Dedifferentiated amniotic fluid mesenchymal stem cell (primary cell): ENCODE data around the gene PGLYRP2.

ENCODE experiments used
- DNase-seq: peaks from one replicate; pipeline ENCODE4 v3.0.0-alpha.2; 2016; ENCODE audit errors: extremely low spot score

PGLYRP2 gene

DNA sequence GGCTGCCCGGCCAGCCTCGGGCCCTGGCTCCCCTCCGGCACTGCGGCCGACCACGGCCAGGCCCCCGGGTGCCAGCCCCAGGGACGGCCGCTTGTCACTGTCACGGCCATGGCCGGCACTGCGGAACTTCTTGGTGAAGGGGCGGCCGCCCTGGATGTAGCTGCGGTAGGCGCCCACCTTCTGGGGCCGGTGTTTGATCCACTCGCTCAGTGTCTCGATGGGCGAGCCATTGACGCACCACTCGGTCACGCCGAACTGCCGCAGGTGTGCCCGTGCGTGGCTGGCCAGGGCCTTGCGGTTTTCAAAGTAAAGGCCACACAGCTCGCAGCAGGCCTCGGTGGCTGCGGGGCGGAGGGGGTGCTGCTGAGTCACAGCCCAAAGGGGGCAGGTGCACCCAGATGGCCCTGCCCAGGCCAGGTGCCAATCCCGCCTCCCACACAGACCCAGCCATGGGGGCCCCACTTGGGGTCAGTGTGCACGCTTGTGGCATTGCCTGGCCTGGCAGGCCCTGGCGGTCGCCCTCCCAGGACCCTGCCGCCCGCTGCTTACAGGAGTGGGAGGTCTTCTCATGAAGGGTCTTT, 54.5 kb downstream of the PGLYRP2 start:
- DNase-seq: no peak

DNA sequence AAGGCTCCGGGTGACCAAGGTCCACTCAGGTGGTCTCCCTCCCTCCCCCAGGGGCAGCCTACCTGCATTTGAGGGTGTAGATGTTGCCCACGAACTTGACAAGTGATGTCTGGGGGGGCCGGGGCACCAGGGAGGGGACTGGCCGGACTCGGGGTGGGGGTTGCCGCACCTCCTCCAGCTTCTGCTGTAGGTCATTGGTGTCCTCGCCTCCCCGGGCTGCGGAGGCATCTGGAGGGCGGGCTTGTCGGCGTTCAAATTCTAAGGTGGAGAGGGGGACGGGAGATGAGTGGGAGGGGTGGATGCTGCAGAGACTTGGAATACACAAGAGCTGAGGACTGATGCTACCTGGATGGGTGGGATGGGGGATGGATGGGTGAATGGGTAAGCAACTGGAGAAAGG, 55.2 kb downstream of the PGLYRP2 start:
- no peak for DNase-seq

DNA sequence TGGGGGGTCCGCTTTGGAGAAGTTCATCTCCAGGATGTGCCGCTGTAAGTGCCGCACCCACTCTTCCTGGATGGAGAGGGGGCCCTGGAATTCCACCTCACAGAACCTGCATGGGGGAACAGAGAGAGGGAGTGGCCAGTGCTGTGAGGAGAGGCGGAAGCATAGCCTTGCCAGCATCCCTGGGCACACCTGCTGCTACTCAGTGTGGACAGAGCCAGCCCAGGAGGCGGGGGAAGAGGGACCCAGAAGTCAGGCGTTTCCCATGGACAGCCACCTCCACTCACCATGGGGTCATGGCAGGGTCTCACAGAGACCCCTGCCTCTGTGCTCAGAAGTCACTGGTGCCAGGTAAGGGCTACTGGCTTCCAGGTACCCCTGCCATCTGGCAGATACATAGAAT, 56.2 kb downstream of the PGLYRP2 start:
- no peak for DNase-seq

DNA sequence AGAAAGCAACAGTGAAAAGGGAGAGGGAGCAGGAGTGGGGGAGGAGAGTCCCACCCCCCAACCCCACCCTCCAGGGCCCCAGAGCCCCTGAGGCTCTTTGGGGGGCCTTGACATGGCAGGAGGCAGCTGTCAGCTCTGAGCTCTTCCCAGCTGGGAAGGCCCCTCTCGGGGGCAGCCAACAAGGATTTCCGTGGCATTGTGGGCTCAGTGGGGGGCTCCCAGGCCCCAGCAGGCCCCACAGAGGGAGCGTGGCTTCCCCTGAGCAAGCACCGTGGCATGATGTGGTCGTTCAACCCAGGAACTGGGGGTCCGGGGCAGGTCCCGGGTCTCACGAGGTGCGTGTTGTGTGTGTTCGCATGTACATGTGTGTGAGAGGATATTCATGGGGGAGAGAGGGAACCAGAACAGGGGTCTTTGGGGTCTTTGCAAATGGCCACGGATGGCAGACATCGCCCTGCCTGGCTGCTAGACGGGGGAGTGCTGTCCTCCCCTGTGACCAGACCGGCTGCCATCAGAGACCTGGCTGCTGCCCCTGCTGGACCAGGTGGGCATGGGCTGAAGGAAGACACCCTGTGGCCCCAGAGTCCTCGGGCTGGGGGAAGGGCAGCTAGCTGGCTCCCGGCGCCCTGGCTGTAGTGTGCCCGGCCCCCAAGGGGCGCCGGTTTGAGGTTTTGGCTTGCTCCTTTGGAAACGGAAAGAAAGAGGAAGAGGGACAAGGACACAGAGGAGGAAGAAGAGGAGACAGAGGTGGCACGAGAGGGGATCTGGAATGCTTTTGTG, 56.8 kb downstream of the PGLYRP2 start:
- no peak for DNase-seq

DNA sequence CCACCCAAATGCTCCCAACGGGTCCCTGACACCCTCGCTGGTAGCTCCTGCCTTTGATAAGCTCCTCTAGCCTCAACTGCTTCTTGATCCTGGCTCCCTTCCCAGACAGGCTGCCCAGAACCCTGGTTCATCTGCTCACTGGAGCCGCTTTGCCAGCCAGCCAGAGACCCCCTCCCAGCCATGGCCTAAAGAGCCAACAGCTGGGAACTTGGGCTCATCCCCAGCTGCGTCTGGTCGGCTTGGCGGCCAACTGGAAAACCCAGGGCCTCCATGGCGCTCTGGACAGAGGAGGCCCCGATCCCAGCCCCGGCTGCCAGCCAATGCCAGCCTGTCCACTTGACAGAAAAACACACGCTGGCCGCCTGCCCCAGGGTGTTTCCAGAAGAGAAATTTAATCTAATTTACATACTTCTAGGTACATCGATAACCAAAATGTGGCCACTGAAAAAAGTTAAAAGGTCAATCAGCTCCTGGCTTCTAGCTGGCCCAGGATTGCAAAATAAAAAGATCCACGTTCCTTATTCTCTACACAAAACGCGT, 57.5 kb downstream of the PGLYRP2 start:
- DNase-seq: no peak

DNA sequence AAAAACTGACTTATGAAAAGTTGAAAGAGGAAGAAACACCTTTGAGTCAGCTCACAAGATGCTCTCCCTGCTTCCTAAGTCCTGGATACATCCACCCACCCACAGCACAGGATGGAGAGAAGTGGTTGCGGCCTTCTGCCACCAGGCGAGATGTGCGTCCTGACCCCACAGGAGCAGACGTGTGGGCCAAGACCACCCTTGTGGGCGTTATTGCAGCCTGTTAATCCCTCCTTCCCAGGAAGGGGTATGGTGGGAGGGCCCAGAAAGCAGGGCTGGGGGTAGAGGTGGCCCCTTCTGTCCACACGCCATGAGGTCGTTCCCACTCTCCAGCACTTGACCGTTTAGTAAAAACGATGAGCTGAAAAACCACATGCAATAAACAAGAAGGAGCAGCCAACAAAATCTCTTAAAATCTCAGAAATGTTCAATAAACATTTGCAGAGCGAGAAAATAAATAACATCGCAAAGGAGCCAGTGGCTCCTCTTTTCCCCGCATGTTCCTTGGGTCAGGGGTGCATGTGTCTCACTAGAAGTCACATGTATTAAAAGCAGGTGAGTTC, 58.1 kb downstream of the PGLYRP2 start:
- no peak for DNase-seq

DNA sequence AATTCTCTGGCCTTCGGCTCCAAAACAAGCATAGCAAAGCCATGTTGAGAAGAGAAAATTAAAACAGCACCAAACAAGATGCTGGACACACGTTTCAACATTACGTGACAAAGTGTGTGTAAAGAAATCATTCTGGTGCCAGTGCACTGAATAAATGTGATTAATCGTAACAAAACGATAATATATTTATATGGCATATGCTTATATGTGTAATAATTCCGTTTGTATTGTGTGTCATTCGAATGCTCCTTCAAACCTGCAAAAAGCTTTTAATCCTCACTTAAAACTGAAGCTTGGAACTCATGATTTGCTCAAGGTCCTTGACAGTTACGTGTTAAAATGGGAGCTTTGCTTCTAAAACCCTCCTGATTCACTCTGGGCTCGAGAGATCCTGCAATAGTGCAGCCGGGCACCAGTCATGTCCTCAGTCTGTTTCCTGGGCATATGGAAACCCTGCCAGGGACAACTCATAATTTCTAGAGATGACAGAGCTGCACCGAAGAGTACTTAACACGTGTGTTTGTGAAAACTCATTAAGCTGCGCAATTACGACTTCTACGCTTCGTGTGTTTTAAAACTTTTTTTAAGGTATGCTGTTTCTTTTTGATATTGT, 59.8 kb downstream of the PGLYRP2 start:
- no peak for DNase-seq
